Activated CD4-positive, CD25-positive, alpha-beta regulatory T cell (primary cell): ENCODE measurements around the gene RHBDD1.

Experiments
- DNase-seq, 4 experiments: peaks; one replicate each; lab custom pipeline; 2025; lab: John Stamatoyannopoulos, UW

Gene RHBDD1

DNA sequence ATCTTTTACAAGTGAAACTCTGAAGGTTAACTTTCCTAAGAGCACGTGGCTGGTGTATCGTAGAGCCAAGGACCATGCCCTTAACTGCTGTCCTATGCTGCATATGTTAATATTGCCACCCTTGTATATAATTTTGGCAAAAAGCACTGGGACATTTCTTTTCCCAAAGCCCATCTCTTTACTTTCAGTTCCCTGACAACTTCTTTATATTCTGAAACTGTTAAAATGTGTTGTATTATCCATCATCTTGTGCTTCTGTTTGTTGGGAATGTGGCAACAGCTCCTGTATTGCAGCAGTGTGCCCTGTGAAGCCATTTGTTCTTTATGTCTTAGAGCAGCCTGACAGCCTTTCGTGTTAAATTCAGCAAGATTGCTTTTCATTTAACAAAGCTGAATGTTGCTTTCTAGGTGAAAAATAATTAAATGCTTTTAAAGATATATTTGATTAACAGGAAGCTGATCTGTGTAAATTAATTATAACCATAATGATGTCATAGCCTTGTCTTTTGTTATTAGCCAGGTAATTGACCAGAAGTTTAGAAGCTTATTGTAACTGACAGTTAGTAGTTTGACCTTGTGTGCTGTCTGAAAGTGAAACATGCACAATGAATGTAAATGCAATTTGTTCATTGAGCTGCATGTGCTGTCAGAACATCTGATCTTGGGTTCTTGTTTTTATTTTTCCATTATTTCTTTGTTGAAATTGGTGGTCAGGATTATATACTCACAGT is 9.7 kb downstream of the RHBDD1 start:
- DNase-seq: no peak

DNA sequence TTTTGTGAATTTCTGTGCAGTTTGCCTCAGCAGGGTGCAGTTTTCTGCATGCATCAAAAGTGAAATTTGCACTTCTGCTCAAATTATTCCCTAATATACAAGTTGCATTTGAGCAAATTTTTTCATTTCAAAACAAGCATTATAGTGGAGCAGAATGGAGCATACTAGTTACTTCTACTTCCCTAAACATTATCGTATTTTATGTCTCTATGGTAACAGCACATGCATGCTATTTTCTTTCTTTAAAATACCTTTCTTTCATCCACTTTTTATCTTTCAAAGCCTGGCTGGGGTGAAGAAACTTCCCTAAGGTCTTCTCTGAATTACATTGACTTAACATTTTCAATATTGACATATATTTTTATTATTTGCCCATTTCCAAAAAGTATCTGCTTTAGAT is 11.2 kb downstream of the RHBDD1 start:
- no peak for DNase-seq

DNA sequence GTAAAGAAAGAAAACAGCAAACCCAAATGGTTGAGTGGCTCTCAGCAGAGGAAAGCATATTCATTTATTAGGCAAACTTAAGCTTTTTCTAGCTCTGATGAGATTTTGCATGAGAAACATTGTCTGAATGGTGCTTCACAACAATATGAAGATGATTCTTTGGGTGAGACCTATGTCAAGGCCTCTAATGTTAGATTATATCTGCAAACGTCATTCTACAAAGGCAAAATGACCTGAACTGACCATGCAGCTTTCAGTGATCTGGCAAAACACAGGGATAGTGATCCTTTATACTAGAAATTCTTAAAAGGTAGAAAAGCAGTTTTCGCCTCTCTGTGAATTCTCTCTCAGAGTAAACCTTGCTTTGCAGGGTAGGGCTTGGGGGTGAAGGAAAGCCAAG is 11.7 kb downstream of the RHBDD1 start:
- DNase-seq: no peak

DNA sequence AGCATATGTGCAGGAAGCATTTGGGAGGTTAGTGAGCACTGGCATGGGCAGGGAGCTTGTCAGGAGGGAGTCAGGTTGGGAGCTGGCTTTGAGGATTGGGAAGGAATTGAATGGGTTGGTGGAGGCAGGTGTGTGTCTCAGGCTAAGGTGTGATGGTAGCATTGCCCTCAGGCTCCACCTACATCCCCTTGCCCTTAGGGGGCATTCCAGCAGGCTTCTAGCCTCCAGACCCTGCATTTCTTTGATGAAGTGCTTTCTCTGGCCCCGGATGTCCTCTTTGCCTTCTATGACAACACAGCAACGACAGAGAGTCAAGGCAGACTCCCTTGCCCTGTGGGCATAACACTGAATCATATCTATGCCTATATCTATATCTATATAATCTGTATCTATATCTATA is 13.5 kb downstream of the RHBDD1 start:
- DNase-seq: no peak

DNA sequence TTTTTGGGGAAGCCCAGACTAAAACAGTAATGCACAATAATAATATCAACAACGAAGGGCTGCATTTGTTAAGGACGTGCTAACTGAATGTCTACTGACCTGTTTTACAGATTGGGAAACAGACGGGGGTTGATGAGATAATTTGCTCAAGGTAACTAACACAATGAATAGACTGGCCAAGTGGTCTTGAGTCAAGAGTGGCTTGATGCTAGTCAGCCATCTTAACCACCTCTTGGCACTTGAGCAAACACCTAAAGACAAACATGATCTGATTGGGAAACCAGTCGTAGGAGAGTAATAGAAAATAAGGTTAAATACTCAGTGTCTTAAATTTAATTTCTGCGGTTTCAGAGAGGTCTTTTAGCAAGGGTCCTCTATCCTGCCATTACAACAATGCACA is 14.2 kb downstream of the RHBDD1 start:
- DNase-seq: no peak

DNA sequence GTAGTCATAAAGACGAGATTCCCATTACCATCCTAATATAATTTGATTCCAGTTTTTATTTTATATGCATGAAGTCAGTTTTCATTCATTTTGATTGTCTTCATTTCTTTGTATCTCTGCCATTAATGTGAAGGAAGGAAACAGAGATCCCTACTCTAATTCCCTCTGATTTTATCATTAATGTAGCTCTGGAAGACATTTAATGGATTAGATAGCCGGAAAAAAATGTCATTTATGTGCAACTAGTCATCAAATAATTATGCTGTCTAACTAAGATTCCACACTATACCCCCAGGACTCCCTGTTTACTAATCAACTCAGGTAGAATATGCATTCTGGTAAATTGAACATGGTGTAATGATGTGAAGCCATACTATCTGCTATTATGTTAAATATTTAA is 19.9 kb downstream of the RHBDD1 start:
- no peak for DNase-seq

DNA sequence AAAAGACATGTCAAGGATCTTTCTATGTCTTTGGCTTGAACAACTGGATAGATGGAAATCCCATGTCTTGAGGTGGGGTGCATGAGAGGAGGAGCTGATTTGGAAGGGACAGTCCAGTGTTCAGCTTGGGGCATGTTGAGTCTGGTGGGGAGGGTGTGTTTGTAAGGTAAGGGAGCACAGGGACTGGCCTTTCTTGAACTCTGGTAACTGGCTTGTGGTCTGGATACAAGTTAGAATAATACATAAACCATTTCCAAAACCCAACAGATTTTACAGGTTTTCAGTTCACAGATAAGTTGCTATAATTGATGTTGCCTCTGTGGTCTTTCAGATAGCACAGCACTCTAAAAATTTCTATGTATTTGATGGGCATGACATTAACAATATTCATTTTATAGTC is 24.2 kb downstream of the RHBDD1 start:
- DNase-seq: no peak

DNA sequence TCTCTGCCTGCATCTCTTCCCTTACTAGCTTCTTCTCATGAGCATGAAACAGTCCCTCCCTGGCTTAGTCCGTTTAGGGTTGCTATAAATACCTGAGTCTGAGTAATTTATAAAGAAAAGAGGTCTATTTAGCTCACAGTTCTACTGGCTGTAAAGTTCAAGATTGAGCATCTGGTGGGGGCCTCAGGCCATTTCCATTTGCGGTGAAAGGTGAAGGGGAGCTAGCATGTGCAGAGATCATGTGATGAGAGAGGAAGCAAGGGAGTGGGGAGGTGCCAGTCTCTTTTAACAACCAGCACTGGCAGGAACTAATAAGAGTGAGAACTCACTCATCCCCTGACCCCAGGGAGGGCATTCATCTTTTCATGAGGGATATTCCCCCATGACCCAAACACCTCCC is 26.8 kb downstream of the RHBDD1 start:
- no peak for DNase-seq

DNA sequence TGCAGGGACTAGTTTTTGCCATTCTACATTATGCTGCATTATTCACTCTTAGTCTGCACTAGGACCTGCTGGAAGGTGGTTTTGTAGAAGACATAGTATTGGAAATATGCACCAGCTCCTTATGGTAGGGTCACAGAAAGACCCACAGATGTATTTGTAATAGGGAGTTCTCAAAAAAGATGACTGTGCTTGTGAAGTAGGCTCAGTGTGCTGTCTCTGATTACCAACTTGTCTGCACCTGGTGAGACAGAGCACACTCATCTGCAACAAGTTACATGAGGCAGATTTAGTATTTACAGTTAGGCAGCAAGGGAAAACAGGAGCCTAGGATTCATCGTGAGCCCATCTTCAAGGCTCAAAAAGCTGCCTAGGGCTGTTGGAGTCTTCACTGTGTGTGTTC is 29.4 kb downstream of the RHBDD1 start:
- DNase-seq: no peak

DNA sequence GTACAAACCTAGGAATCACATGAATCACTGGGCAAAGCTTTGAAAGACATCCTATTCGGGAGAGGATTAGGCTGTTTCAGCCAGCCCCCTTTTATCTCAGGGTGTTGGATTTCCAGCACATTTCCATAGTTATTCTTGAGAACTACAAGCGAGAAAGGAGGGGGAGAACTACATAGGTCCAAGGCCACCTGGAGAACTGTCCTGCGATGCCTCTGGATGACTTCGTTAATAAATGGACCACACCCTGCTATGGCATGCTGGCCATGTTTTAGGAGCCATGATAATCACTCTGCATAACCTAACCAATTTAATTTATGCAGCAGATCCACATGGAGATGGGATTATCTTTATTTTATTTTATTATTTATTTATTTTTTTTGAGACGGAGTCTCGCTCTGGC is 29.9 kb downstream of the RHBDD1 start:
- DNase-seq: no peak

DNA sequence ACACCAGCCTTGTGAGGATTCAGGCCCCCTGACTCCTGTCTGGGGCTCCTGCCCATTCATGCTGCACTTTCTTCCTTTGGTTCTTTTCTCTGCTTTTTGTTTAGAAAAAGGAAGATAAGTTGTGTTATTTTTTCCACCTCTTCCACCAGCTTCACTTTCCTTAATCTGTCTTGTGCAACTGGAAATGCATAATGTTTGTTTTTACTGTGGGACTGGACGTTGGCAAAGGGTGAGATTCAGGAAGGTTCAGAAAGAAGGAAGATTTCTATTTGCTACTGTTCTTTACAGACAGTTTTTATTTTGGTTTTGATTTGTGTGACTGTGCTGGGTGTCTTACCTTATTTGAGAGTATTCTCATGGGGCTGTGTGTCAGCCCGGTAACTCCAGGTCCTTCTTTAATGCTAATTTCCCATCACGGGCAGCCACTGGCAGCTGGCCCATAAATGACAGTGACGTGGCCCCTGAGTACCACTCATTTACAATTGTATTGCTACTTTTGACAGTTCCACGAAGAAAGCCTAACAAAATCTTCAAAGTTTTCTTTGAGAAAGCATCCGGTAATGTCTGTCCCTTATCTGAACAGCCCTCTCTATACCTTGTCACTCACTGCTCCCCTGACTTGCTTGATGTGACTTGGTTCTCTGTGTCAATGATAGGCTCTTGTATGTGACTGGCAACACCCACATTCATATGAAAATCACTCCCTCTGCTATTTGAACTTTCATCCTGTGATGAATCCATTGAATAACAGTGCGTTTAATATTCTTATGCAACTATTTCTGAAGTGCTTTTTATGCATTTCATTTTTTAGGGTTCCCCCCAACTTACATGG is 32.7 kb downstream of the RHBDD1 start:
- no peak for DNase-seq

DNA sequence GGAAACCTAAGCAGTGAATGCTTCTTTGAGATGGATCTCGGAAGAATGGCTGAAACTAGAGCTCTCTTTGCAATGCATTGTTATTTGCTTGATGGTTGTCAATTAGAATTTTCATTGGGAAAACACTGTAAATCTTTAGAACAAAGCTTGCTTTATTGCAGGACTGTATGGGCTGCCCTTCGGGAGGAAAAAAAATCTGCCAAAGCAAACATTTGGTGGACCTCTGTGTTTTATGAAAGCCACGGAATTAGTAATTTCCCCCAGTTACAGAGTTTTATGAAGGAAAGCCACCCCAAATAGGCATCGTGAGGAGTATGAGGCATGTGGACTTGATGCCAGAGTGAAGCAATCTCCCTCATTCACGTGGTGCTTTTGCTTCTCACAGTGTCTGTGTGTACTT is 33.5 kb downstream of the RHBDD1 start:
- DNase-seq: no peak

DNA sequence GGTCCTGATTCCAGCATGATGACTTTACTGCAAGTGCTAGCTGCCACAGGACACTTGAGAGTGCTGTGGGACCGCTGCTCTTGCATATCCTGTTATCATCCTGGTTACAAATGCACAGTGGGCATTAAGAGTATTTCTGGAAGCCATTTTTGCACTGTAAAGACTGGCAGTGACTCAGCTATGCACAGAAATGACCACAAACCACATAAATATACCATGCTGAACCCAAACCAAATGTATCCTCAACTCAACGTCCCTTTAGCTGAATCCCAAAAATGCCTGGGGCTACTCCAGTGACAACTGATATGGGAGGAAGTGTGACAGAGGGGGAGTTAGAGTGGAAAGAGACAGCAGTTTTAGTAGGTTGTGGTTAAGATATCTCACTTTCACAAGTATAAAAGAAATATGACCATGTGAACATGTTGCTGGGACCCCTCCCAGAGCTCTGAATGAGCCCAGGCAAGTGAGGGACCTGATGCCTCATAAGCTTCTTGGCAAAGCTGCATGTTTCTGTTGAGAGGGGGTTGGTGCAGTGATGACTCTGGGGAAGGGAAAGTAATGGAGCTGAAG is 37.3 kb downstream of the RHBDD1 start:
- no peak for DNase-seq

DNA sequence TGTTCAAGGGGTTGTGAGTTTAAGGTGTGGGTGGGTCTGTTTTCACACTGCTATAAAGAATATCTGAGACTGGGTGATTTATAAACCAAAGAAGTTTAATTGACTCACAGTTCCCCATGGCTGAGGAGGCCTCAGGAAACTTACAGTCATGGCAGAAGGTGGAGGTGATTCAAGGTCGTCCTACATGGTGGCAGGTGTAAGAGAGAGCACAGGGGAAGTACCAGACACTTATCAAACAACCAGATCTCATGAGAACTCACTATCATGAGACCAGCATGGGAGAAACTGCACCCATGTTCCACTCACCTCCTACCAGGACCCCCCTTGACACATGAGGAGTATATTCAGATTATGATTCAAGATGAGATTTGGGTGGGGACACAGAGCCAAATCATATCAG is 38.0 kb downstream of the RHBDD1 start:
- peak in 1 of 4 experiments; percentile 1 for DNase-seq

DNA sequence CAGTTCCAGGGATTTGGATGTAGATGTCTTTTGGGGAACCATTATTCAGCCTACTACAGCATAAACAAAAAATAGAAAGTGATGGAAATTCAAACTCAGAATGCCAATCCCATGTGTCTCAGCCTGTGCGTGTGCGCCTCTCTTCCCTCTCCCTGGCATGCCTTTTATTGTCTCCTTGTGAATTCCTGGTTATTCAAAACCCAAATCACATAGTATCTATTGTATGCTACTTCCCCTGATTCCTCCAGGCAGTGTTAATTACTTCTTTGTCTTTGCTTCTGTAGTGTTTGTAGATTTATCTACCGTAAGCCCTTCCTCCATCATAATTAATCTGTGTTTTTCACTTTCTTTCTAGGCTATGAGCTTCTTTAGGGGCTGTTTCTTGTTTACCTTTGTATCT is 38.9 kb downstream of the RHBDD1 start:
- no peak for DNase-seq

DNA sequence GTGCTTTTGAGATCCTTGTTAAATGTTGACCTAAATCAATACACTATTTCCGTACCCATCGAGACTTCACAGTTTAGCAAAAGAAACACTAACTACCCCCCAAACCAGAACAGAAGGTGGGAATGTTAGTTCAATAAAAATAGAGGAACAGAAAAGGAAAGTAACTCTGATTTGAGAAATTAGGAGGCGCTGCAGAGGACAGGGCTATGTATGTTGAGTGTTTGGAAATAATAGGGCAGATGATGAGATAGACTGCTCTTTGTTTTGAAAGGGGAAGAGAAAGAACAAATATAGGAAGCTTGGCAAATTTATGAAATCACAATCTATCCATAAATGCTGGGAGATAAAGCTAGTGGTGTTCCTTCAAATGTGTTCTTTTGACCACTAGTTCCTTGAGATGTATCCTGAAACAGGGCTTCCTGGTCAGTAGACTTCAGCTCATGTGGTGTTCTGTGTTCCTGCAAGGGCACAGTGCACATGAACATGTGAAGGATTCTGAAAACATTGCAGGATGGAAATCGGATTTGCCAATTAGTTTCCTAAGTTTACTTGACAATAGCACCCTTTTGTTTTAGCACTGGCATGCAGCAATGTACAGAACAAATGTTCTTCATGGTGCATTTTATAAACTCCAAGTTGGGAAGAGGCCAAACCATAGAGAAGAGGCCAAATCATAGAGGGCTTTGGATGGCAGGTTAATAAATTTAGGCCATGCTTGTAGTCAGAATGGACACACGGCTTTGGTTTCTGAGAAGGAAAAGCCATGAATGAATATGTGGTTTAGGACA is 39.8 kb downstream of the RHBDD1 start:
- DNase-seq: no peak

DNA sequence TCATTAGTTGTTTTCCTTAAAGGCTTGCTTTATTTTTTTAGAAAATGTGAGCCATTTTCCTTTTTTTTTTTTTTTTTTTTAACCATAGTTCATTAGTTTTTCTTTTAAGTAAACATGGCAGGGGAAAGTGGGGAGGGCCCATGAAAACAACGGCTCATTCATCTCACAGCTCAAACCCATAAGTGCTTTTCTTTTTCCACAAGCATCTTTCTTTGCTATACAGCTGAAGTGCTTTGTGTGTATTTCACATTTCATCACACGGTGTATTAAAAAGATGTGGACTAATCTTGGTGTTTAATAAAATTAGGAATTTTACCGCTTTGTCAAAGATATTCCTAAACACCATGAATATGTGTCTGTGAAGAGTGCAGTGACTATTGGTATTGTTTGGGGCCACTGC is 41.6 kb downstream of the RHBDD1 start:
- DNase-seq: no peak

DNA sequence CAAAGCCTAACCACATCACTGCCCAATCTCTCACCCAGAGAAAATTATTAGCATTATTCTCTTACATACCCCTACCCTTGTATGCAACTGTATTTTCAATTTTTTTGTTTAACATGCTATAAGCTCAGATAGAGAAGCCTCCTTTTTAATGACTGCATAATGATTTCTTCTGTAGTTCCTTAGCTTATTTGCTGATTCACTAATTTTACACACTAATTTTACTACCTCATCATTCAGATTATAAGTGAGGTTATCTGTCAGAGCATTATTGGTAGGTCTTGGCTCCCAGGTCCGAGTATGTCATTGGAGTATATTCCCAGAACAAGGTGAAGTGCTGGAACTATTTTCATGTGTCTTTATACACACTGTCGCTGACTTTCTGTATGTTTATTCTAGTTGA is 45.4 kb downstream of the RHBDD1 start:
- DNase-seq: no peak

DNA sequence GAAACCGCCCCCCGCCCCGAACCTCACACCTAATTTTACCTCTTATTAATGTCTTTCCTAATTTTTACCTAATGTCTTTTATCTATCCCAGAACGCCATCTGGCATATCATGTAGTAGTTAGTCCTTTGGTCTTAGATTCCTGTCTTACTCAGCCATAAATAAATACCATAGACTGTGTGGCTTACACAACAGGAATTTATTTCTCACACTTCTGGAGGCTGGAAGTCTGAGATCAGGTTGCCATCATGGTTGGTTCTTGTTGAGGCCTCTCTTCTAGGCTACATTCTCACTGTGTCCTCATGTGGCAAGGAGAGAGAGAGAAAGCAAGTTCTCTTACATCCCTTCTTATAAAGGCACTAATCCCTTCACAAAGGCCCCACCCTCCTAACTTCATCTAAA is 46.8 kb downstream of the RHBDD1 start:
- no peak for DNase-seq

DNA sequence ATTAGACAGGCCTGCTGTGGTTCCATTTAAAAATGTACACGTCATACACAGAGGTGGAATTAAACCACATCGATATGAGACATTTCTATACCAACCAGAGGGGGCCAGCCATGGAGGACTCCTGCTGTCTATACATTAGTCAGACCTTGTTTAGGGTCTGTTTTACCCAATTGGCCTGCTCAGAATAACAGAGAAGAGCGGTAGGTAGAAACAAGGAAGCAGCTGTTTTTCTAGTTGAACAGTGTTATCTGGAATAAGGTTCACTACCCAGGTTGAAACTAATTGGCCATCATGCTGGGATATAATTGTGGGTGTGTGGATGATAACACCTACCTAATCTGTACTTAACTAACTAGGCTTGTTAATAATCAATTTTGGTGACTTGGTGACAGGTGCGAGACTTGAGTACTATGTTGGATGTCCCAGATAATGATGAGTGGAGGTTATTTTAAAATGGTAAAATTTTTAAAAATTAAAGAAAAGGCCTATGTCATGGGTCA is 47.5 kb downstream of the RHBDD1 start:
- no peak for DNase-seq

DNA sequence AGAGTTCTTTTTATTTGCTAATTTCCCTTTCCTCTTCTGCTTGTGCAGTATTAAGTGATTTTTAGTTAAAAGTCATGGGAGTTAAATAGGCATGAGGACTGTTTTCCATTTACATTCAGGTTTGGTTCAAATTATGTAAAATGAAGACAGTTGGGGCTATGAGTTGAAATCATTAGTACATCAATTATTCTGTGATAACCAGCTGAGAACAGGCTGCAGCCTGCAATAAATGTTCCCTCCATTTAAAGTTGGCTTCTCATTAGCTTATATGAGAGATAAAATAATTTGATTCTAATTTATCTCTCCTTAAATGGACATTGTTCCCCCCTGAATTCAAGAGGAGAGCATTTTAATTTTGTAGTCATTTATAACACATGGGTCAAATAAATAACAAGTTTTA is 48.3 kb downstream of the RHBDD1 start:
- no peak for DNase-seq

DNA sequence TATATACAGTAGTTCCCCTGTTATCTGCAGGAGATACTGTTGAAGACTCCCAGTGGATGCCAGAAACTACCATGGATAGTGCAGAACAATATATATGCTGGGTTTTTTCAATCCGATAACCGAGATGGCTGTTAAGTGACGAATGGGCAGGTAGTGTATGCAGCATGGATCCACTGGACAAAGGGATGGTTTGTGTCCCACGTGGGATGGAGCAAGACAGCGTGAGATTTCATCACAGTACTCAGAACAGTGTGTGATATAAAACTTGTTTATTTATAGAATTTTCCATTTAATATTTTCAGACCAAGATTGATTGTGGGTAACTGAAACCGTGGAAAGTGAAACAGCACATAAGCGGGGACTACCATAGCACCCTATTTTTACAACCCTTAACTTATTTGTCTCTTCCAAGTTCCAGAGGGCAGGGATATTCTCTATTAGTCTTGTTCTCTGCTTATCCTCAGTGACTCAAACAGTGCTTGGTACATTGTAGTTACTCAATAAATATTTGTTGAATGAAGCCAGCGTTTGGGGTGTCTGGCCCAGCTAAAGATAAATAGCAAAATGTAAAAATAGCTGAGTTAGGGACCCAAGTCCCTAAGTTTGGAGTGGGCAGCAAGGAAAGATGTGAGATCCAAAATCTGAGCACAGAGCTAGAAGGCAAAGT is 50.0 kb downstream of the RHBDD1 start:
- DNase-seq: no peak
